Skin of body (tissue), 2 donors: ENCODE data around the gene ZNF18. TPM values are rescaled to one million over a fixed set of nuclear protein-coding genes. Genes with fewer than 3 reads are reported as not detected.

Experiments
- DNase-seq: peaks from one replicate; lab custom pipeline; 2025; lab: John Stamatoyannopoulos, UW
- total RNA-seq: library from RNA; depleted of rRNA; stranded (reverse); fragments of >200 nt; gene quantifications from one replicate; pipeline ENCODE4 v1.2.3, GENCODE V29; 2014

ZNF18 gene
- total RNA-seq = 12.6 TPM

- peak; percentile 90 for DNase-seq
These were observed at the start of gene ZNF18 for GRCh38 chr17:11997147-11997971. Gene ZNF18, minus strand, starts transcription at chr17:11997475. Its CDS starts 4,646 bp downstream, at chr17:11992829.

DNA sequence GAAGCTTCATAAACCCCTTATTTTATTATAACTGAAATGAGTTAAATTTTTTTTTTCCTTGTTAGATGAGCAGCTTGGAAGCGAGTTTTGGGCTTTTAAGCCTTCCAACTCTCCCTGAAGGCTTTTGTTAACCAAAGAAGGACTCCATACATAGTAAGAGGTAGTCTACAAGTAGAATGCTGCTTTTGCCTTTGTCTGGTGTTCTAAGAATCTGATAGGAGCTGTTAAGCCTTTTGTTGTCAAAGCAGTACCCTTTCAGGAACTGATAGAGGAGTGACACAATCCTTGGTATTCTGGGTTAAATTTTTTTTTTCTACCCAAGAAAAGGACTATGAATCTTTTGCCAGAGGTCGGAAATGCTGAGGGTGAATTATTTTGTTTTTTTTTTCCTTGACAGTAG, 49.5 kb upstream of the ZNF18 start:
- DNase-seq = no peak

DNA sequence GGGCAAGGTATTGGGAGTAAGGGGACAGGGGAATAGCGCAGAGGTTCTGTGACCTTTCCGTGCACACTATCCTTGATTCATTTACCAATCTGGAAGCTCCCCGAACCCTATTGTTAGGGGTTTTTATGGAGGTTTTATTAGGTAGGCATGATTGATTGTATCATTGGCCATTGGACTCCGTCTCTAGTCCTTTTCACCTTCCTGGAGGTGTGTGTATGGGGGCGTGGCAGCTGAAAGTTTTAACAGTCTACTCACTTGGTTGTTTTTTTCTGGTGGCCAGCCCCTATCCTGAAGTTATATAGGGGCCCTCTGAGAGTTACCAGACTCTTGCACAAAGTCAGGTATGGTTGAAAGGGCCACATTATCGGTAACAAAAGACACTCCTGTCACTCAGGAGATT, 46.4 kb upstream of the ZNF18 start:
- no peak for DNase-seq

DNA sequence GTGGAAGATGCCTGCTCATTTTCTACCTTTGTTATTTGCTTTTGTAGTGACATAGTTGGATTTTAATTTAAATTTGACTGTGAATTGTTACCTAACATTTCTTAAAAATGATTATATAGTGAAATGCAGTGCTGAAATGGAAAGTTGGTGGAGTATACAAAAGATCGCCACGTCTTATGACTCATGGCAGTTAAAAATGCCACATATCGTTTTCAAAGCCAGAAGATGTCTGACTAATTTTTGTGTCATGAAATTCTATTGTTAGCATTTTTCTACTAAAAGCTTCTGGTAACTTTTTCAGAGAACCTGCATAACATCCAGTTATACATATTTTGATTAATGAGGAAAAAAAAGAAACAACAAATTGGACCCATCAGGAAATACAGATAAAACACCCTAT, 44.0 kb upstream of the ZNF18 start:
- DNase-seq = no peak

- no peak for DNase-seq
These were observed 43.2 kb upstream of the ZNF18 start for GRCh38 chr17:12040478-12040877.

DNA sequence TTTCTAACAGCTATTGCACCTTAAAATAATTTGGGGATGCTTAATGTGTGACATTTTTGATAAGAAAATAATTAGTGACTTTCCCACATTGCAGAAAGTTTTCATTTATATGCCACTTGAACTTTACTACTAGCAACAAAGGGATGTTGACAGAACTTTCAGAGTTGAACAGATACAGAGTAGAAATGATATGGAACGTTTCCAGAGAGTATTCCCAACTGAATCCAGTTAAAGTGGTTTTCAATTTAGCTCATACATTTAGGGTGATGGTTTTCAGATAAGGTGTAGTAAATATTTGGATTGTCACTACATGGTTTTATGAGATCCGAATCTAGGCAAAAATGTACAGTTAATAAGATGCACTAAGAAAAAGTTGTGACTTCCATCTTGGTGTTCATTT, 40.7 kb upstream of the ZNF18 start:
- no peak for DNase-seq

DNA sequence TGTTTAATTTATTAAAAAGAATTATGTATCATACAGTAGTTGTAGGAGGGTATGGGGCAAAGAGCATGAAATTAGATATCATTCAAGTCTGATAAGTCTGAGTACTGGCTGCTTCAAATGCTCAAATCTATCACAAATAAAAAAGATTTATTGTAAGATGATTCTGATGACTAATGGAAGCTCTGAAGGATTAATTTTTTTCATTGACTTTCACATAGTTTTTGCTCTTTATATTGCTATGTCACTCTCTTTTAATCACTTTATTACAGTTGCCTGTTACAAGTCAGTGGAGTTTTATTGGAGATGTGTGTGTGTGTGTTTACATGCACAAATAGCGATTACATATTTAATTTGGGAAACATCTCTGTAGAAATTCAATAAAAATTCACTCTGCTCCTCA, 38.4 kb upstream of the ZNF18 start:
- no peak for DNase-seq

DNA sequence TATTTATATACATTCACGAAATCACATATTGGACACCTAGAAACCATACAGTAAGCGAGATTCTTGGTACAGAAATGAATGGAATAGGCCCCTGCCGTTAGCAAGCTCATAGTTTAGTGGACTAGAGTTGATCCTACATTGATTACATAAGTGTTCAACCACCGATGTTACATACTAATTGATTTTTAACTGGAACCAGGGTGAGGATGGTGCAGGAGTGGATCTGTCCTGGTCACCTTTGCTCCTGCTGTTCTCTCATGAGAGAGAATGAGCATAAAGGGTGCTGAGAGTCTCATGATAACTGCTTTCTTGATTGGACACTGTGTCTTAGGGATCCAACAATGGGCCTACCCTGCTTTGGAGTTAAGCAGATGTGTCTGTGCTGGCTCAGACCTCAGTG, 37.3 kb upstream of the ZNF18 start:
- DNase-seq = no peak

GRCh38 chr17:12028611-12029010, 31.3 kb upstream of the ZNF18 start:
- no peak for DNase-seq

- DNase-seq = no peak
These were observed 30.4 kb upstream of the ZNF18 start for GRCh38 chr17:12027658-12028057.

- DNase-seq = no peak
These were observed 27.1 kb upstream of the ZNF18 start for GRCh38 chr17:12024327-12024726.

GRCh38 chr17:12022310-12022709, 25.0 kb upstream of the ZNF18 start:
- DNase-seq = no peak

- DNase-seq = no peak
These were observed 24.4 kb upstream of the ZNF18 start for GRCh38 chr17:12021623-12022140.

- DNase-seq = peak; percentile 91
These were observed 23.7 kb upstream of the ZNF18 start, which contains the start of gene MAP2K4 for GRCh38 chr17:12020642-12021622. Gene MAP2K4, plus strand, starts transcription at chr17:12020877. Its CDS starts 10 bp downstream, at chr17:12020887.

DNA sequence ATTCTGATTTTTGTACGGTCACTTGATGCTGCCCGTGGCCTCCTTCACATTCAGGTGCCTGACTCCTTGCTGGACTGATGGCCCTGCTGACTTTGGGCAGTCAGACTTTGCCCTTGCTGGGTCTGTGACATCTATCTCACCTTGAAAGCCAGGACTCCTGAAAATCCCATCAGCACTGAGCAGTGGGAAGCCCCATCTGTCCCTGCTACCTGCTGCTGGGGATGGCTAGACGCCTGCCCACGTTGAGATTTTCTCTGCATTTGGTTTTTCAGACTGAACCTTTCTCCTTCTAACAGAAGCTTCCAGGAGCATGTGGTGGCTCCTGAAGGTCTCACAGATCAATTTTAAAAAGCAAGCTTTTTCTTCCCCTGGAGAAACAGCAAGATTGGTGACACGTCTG, 10.2 kb upstream of the ZNF18 start:
- no peak for DNase-seq

- no peak for DNase-seq
These were observed 2.4 kb upstream of the ZNF18 start for GRCh38 chr17:11999696-12000095.

GRCh38 chr17:11997972-11998233, 628 bp upstream of the ZNF18 start:
- DNase-seq = no peak

- peak; percentile 39 for DNase-seq
These were observed 541 bp downstream of the ZNF18 start for GRCh38 chr17:11996722-11997146.

GRCh38 chr17:11991461-11991860, 5.8 kb downstream of the ZNF18 start:
- DNase-seq = no peak

- no peak for DNase-seq
These were observed 6.8 kb downstream of the ZNF18 start for GRCh38 chr17:11990363-11990983.

DNA sequence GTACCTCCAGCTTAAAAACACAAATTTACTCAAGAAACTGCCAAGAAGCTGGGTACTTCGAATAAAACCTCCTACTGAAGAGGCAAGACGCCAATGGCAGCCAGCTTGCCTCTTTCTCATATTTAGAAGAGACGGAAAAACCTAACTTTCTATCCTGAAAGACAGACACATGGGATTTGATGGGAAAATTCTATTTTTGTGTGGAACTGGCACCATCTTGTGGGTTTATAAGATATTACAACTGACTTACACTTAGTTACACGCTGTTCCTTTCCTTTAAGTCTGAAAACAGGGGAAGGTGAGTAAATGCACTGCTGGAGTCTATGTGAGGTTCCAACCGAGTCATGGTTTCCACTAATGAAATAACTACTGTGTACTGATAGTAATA, 10.3 kb downstream of the ZNF18 start:
- peak; percentile 72 for DNase-seq
